ENCODE data around the gene GLT8D1. TPM values are rescaled to one million over a fixed set of nuclear protein-coding genes. Genes with fewer than 3 reads are reported as not detected.

Gene GLT8D1
- total RNA-seq, 1 donor from 2014 or later, result 38.3 TPM

DNA sequence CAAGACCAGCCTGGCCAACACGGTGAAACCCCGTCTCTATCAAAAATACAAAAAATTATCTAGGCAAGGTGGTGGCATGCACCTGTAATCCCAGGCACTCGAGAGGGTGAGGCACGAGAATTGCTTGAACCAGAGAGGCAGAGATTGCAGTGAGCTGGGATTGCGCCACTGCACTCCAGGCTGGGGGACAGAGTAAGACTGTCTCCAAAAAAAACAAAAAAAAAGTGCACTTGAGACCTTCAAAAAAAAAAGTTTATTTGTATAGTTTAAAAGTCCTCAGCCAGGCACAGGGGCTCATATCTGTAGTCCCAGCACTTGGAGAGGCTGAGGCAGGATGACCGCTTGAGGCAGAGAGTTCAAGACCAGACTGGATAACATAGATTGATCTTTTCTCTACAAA is 22.0 kb downstream of the GLT8D1 start:
- peaks cover 3 to 30% of the 10 kb centered on the region in 2 donors for H3K4me1 ChIP-seq

GRCh38 chr3:52682016-52682415 is 23.6 kb downstream of the GLT8D1 start:
- DNase-seq (ENCODE audit: low spot score in 2 of 2), result no peak
- intact Hi-C loops (cut with DNase I), result loop anchor here (10.0 kb wide), 2 partner anchors 227 to 407 kb away; partner anchors contain the start of genes NISCH, TNNC1 and WDR82
- TF ChIP-seq, protein P1, sequence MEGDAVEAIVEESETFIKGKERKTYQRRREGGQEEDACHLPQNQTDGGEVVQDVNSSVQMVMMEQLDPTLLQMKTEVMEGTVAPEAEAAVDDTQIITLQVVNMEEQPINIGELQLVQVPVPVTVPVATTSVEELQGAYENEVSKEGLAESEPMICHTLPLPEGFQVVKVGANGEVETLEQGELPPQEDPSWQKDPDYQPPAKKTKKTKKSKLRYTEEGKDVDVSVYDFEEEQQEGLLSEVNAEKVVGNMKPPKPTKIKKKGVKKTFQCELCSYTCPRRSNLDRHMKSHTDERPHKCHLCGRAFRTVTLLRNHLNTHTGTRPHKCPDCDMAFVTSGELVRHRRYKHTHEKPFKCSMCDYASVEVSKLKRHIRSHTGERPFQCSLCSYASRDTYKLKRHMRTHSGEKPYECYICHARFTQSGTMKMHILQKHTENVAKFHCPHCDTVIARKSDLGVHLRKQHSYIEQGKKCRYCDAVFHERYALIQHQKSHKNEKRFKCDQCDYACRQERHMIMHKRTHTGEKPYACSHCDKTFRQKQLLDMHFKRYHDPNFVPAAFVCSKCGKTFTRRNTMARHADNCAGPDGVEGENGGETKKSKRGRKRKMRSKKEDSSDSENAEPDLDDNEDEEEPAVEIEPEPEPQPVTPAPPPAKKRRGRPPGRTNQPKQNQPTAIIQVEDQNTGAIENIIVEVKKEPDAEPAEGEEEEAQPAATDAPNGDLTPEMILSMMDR (IDR thresholded peaks at IDR 0.05), result no peak
- H3K9me3 ChIP-seq, result no peaks in the 10 kb centered on the region
- no peaks in the 10 kb centered on the region for H3K27me3 ChIP-seq
- no peak overlapping the region for H3K4me3 ChIP-seq
- peaks cover 3 to 28% of the 10 kb centered on the region in 2 donors for H3K4me1 ChIP-seq
- H3K36me3 ChIP-seq, result peaks cover 21 to 33% of the 10 kb centered on the region in 2 donors
- H3K27ac ChIP-seq, result peak overlapping the region in 1 of 2 donors; percentile 51

More for the DNA sequence above, 22.0 kb downstream of the GLT8D1 start:
- TF ChIP-seq, protein P1 (IDR thresholded peaks at IDR 0.05), result no peak
- Histone ChIP-seq H3K27me3 (no peaks in the 10 kb centered on the region), H3K4me3 (no peak overlapping the region), H3K27ac (peak overlapping the region in 1 of 2 donors; percentile 19), H3K36me3 (peaks cover 20 to 32% of the 10 kb centered on the region in 2 donors), H3K9me3 (no peaks in the 10 kb centered on the region)
- intact Hi-C loops (cut with DNase I), result loop anchor here (10.0 kb wide), 2 partner anchors 229 to 409 kb away; partner anchors contain the start of genes NISCH, TNNC1 and WDR82
- peak in 1 of 2 donors; percentile 68 for DNase-seq (ENCODE audit: low spot score in 2 of 2)

GRCh38 chr3:52681596-52681995 is 24.0 kb downstream of the GLT8D1 start:
- intact Hi-C loops (cut with DNase I), result loop anchor here (10.0 kb wide), 2 partner anchors 227 to 407 kb away; partner anchors contain the start of genes NISCH, TNNC1 and WDR82
- Histone ChIP-seq H3K4me1 (peaks cover under 1 to 24% of the 10 kb centered on the region in 2 donors), H3K27ac (peak overlapping the region in 1 of 2 donors; percentile 51), H3K36me3 (peaks cover 24 to 38% of the 10 kb centered on the region in 2 donors), H3K27me3 (no peaks in the 10 kb centered on the region), H3K9me3 (no peaks in the 10 kb centered on the region), H3K4me3 (no peak overlapping the region)
- TF ChIP-seq, protein P1 (IDR thresholded peaks at IDR 0.05), result no peak
- DNase-seq (ENCODE audit: low spot score in 2 of 2), result no peak

DNA sequence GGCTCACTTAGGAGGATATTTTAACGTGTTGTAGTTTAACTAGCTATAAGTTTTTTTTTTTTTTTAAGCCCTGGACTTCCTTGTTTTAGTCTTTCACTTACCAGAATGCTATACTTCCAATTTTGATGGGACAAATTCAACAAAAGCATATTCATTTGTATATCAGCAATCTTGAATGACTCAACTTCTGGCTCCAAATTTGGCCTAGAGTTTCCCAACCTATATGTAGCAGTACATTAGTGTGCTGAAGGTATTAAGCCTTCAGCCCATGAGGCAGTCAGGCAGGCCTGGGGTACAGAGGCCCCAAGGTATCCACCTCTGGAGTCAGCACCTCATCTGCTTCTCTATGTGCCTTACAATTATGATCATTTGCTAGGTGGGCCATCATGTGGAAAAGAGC is 25.8 kb downstream of the GLT8D1 start:
- Histone ChIP-seq H3K9me3 (no peaks in the 10 kb centered on the region), H3K4me3 (no peak overlapping the region), H3K36me3 (peaks cover 24 to 50% of the 10 kb centered on the region in 2 donors), H3K27ac (no peak overlapping the region), H3K4me1 (peaks cover 0 to 22% of the 10 kb centered on the region in 2 donors), H3K27me3 (no peaks in the 10 kb centered on the region)
- TF ChIP-seq, protein P1 (IDR thresholded peaks at IDR 0.05), result no peak
- intact Hi-C loops (cut with DNase I), result loop anchor here (10.0 kb wide), 2 partner anchors 225 to 405 kb away; partner anchors contain the start of genes NISCH, TNNC1 and WDR82
- no peak for DNase-seq (ENCODE audit: low spot score in 2 of 2)

DNA sequence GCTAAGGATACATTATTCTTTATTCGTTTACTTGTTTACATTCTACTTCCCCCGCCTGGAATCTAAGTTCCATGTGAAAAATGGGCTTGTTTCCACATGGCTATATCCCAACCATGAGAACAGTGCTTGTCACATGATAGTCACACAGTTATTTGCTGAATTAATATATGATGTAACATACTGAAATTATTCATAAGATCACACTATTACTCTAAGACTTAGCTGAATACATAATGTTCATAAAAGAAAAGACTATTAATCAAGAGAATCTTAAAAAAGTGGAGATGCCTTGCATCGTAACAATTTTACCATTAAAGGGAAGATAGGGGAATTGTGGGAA is 26.4 kb downstream of the GLT8D1 start:
- intact Hi-C loops (cut with DNase I), result no loop called here
- Histone ChIP-seq H3K9me3 (no peaks in the 10 kb centered on the region), H3K4me1 (peaks cover 0 to 18% of the 10 kb centered on the region in 2 donors), H3K27ac (no peak overlapping the region), H3K36me3 (peaks cover 26 to 53% of the 10 kb centered on the region in 2 donors), H3K27me3 (no peaks in the 10 kb centered on the region), H3K4me3 (no peak overlapping the region)
- TF ChIP-seq, protein P1 (IDR thresholded peaks at IDR 0.05), result no peak
- DNase-seq (ENCODE audit: low spot score in 2 of 2), result no peak

Data from ascending aorta (tissue), 2 donors.